Skeletal muscle tissue (tissue), 4 donors: ENCODE results near the gene GOLGA6L10. TPM values are rescaled to one million over a fixed set of nuclear protein-coding genes. Genes with fewer than 3 reads are reported as not detected.
"Not testable (repeated sequence)": the region's sequence is repeated elsewhere in the genome, so short reads cannot be mapped to it uniquely, and the experiment has no call there.

Experiments used
- H3K27ac ChIP-seq: one replicate; pipeline ENCODE4 v1.7.0; 2013; ENCODE audit warnings: mild to moderate bottlenecking, low read depth, low read length, inconsistent platforms
- H3K27me3 ChIP-seq, 3 donors: one replicate each; pipeline ENCODE4 v1.7.0; 2013; ENCODE audit warnings: low read length in 3 of 3; ENCODE audit not compliant: control insufficient read depth in 3 of 3, insufficient read depth in 3 of 3
- H3K36me3 ChIP-seq, 3 donors: one replicate each; pipeline ENCODE4 v1.7.0; 2013; ENCODE audit warnings: low read length in 3 of 3; ENCODE audit not compliant: control insufficient read depth in 3 of 3, insufficient read depth in 3 of 3
- H3K4me1 ChIP-seq, 3 donors: one replicate each; pipeline ENCODE4 v1.7.0; 2013; ENCODE audit warnings: low read length in 3 of 3, mild to moderate bottlenecking in 3 of 3; ENCODE audit not compliant: control insufficient read depth in 3 of 3, insufficient read depth in 3 of 3
- H3K4me3 ChIP-seq, 3 donors: one replicate each; pipeline ENCODE4 v1.7.0; 2013; ENCODE audit warnings: low read length in 3 of 3
- H3K9ac ChIP-seq, 3 donors: one replicate each; pipeline ENCODE4 v1.7.0; 2013; ENCODE audit warnings: low read length in 3 of 3, mild to moderate bottlenecking in 3 of 3, moderate library complexity in 2 of 3, low read depth in 1 of 3
- H3K9me3 ChIP-seq, 3 donors: one replicate each; pipeline ENCODE4 v1.7.0; 2013; ENCODE audit warnings: low read length in 3 of 3; ENCODE audit not compliant: control insufficient read depth in 3 of 3
- total RNA-seq: library from RNA; depleted of rRNA; stranded (reverse); fragments of >200 nt; gene quantifications from one replicate; pipeline ENCODE4 v1.2.3, GENCODE V29; 2014
- donor health status: Osteomylitis.

The GOLGA6L10 gene
- total RNA-seq, 1 donor from 2014 or later = 0.52 TPM

- H3K36me3 ChIP-seq = no peaks in the 10 kb centered on the region
- H3K27me3 ChIP-seq = no peaks in the 10 kb centered on the region
- no peak overlapping the region for H3K27ac ChIP-seq
- no peaks in the 10 kb centered on the region for H3K4me1 ChIP-seq
- H3K4me3 ChIP-seq = no peak overlapping the region
- no peaks in the 10 kb centered on the region for H3K9me3 ChIP-seq
- no peak overlapping the region for H3K9ac ChIP-seq
These were observed 22.4 kb upstream of the GOLGA6L10 start for GRCh38 chr15:82371656-82372055.

GRCh38 chr15:82367790-82368189 is 18.5 kb upstream of the GOLGA6L10 start:
- H3K4me3 ChIP-seq, H3K27ac ChIP-seq, H3K9me3 ChIP-seq, H3K27me3 ChIP-seq, H3K36me3 ChIP-seq, H3K9ac ChIP-seq, H3K4me1 ChIP-seq: not testable (repeated sequence)

GRCh38 chr15:82365692-82366323 is 16.5 kb upstream of the GOLGA6L10 start:
- not testable (repeated sequence) for H3K9ac ChIP-seq, H3K9me3 ChIP-seq, H3K27me3 ChIP-seq, H3K4me3 ChIP-seq, H3K27ac ChIP-seq, H3K4me1 ChIP-seq, H3K36me3 ChIP-seq

GRCh38 chr15:82364548-82364947 is 15.3 kb upstream of the GOLGA6L10 start:
- H3K9me3 ChIP-seq, H3K27me3 ChIP-seq, H3K4me1 ChIP-seq, H3K9ac ChIP-seq, H3K4me3 ChIP-seq, H3K36me3 ChIP-seq, H3K27ac ChIP-seq: not testable (repeated sequence)

GRCh38 chr15:82362790-82363189 is 13.5 kb upstream of the GOLGA6L10 start:
- H3K27me3 ChIP-seq, H3K27ac ChIP-seq, H3K9ac ChIP-seq, H3K9me3 ChIP-seq, H3K4me1 ChIP-seq, H3K4me3 ChIP-seq, H3K36me3 ChIP-seq: not testable (repeated sequence)

- not testable (repeated sequence) for H3K27ac ChIP-seq, H3K27me3 ChIP-seq, H3K4me3 ChIP-seq, H3K36me3 ChIP-seq, H3K9ac ChIP-seq, H3K4me1 ChIP-seq, H3K9me3 ChIP-seq
These were observed 11.3 kb upstream of the GOLGA6L10 start for GRCh38 chr15:82360618-82361017.

GRCh38 chr15:82355055-82355454 is 5.8 kb upstream of the GOLGA6L10 start:
- H3K27ac ChIP-seq, H3K36me3 ChIP-seq, H3K4me1 ChIP-seq, H3K9me3 ChIP-seq, H3K4me3 ChIP-seq, H3K9ac ChIP-seq, H3K27me3 ChIP-seq: not testable (repeated sequence)

GRCh38 chr15:82354546-82354945 is 5.3 kb upstream of the GOLGA6L10 start:
- H3K4me1 ChIP-seq, H3K9me3 ChIP-seq, H3K36me3 ChIP-seq, H3K27me3 ChIP-seq, H3K27ac ChIP-seq: not testable (repeated sequence)
- Histone ChIP-seq H3K4me3 (peak overlapping the region; percentile 35 to 57 (median 54)), H3K9ac (peak overlapping the region in 1 of 3 donors; percentile 50)

- H3K9ac ChIP-seq, H3K4me1 ChIP-seq, H3K36me3 ChIP-seq, H3K9me3 ChIP-seq, H3K27ac ChIP-seq, H3K27me3 ChIP-seq, H3K4me3 ChIP-seq: not testable (repeated sequence)
These were observed 1.6 kb downstream of the GOLGA6L10 start for GRCh38 chr15:82347645-82348044.

GRCh38 chr15:82345176-82345575 is 4.1 kb downstream of the GOLGA6L10 start:
- H3K4me1 ChIP-seq, H3K27ac ChIP-seq, H3K4me3 ChIP-seq, H3K9ac ChIP-seq, H3K36me3 ChIP-seq, H3K9me3 ChIP-seq, H3K27me3 ChIP-seq: not testable (repeated sequence)

GRCh38 chr15:82344421-82344820 is 4.9 kb downstream of the GOLGA6L10 start:
- H3K4me1 ChIP-seq = not testable (repeated sequence)

More at GRCh38 chr15:82344421-82344820, 4.9 kb downstream of the GOLGA6L10 start:
- not testable (repeated sequence) for H3K4me3 ChIP-seq, H3K36me3 ChIP-seq, H3K9ac ChIP-seq, H3K27ac ChIP-seq, H3K27me3 ChIP-seq, H3K9me3 ChIP-seq
